A549 (cell line): ENCODE results near the gene TMEM117. TPM values are rescaled to one million over a fixed set of nuclear protein-coding genes. Genes with fewer than 3 reads are reported as not detected.

Experiments used
- ATAC-seq, 2 experiments: fragments of 200-7000 bp in 1 of 2; fragments of >200 bp in 1 of 2; cut with Nextera tagmentation in 1 of 2; cut with Tn5 transposase in 1 of 2; 3 replicates each; pipeline versions ENCODE4 v1.8.0 to v1.9.1; 2018 to 2020; ENCODE audit warnings: mild to moderate bottlenecking in 1 of 2, moderate library complexity in 1 of 2
- CTCF ChIA-PET: fragments of 300-600 bp; sonication (Branson Sonifier 250); formaldehyde crosslinking; extraction: SDS; loops from one replicate; lab custom pipeline; 2021; ENCODE audit warnings: antibody characterized with exemption, inconsistent platforms; lab: Yijun Ruan, JAX
- POLR2A ChIA-PET: fragments of 350-600 bp; formaldehyde crosslinking; extraction: SDS; loops from one replicate; lab custom pipeline; 2021; ENCODE audit warnings: antibody characterized with exemption, inconsistent platforms; lab: Yijun Ruan, JAX
- DNase-seq, 2 experiments: peaks; one replicate each; pipeline versions ENCODE4 v3.0.0 to v3.0.0-alpha.2; 2011 to 2016; ENCODE audit warnings: low read depth in 1 of 2, low spot score in 1 of 2
- FAIRE-seq: peaks from 2 replicates; lab custom pipeline; 2011; peaks lifted over from hg19 to GRCh38; lab: Jason Lieb, UNC
- H3K27ac ChIP-seq, 2 experiments: fragments of >200 bp; sonication (Bioruptor Twin); formaldehyde crosslinking; 3 replicates each; pipeline ENCODE4 v1.5.1; 2016 to 2017
- H3K4me1 ChIP-seq: fragments of >200 bp; sonication (Bioruptor Twin); formaldehyde crosslinking; 3 replicates; pipeline ENCODE4 v1.6.1; 2016
- H3K4me2 ChIP-seq: fragments of >200 bp; sonication (Bioruptor Twin); formaldehyde crosslinking; 3 replicates; pipeline ENCODE4 v1.6.1; 2016
- H3K4me3 ChIP-seq: fragments of >200 bp; sonication (Bioruptor Twin); formaldehyde crosslinking; 3 replicates; pipeline ENCODE4 v1.5.1; 2016
- H3K9me3 ChIP-seq: fragments of >200 bp; sonication (Bioruptor Twin); formaldehyde crosslinking; 3 replicates; pipeline ENCODE4 v1.6.1; 2016
- BCL3 ChIP-seq: fragments of >200 bp; sonication (Bioruptor Twin); formaldehyde crosslinking; IDR thresholded peaks from 3 replicates; pipeline ENCODE4 v1.6.1; 2016
- BHLHE40 ChIP-seq: IDR thresholded peaks from 2 replicates; pipeline ENCODE4 v1.6.1; 2012; ENCODE audit warnings: low read depth, low read length, inconsistent platforms
- CEBPB ChIP-seq, 2 experiments: fragments of >200 bp in 1 of 2; sonication (Bioruptor Twin) in 1 of 2; formaldehyde crosslinking in 1 of 2; IDR thresholded peaks; 2 replicates each; pipeline ENCODE4 v1.6.1; 2012 to 2016
- FOXS1 ChIP-seq: fragments of 250-450 bp; sonication (Bioruptor Pico); IDR thresholded peaks from 2 replicates; pipeline ENCODE4 v1.5.0; 2020; ENCODE audit warnings: mild to moderate bottlenecking, moderate library complexity
- HOXB5 ChIP-seq: fragments of 250-450 bp; sonication (Bioruptor Pico); IDR thresholded peaks from 2 replicates; pipeline ENCODE4 v1.5.0; 2020; ENCODE audit warnings: mild to moderate bottlenecking, moderate library complexity
- KDM1A ChIP-seq: fragments of 200-600 bp; sonication (generic); IDR thresholded peaks from 2 replicates; pipeline ENCODE4 v1.6.1; 2016; ENCODE audit warnings: low read depth, mild to moderate bottlenecking
- KDM5A ChIP-seq: fragments of 200-600 bp; sonication (generic); IDR thresholded peaks from 2 replicates; pipeline ENCODE4 v1.6.1; 2016; ENCODE audit warnings: antibody characterized with exemption, mild to moderate bottlenecking
- MAZ ChIP-seq: fragments of 150-350 bp; IDR thresholded peaks from 2 replicates; pipeline ENCODE4 v1.6.1; 2014; ENCODE audit warnings: antibody characterized with exemption, low read depth, low read length, borderline replicate concordance
- NFE2L2 ChIP-seq: fragments of 150-350 bp; conservative IDR thresholded peaks from 2 replicates; pipeline ENCODE4 v1.6.1; 2014; ENCODE audit warnings: low read length
- PHF8 ChIP-seq: fragments of 200-600 bp; sonication (generic); IDR thresholded peaks from 2 replicates; pipeline ENCODE4 v1.6.1; 2016; ENCODE audit warnings: low read depth, mild to moderate bottlenecking, antibody characterized with exemption, moderate library complexity, borderline replicate concordance
- POLR2A ChIP-seq: IDR thresholded peaks from 2 replicates; pipeline ENCODE4 v1.6.1; 2012; ENCODE audit warnings: mild to moderate bottlenecking, low read length
- RAD21 ChIP-seq, 2 experiments: fragments of >200 bp in 1 of 2; sonication (Bioruptor Twin) in 1 of 2; formaldehyde crosslinking in 1 of 2; IDR thresholded peaks in 1 of 2; conservative IDR thresholded peaks in 1 of 2; 2 replicates in 1 of 2; 3 replicates in 1 of 2; pipeline ENCODE4 v1.6.1; 2012 to 2018; ENCODE audit warnings: inconsistent platforms in 1 of 2
- RCOR1 ChIP-seq: fragments of 150-350 bp; IDR thresholded peaks from 2 replicates; pipeline ENCODE4 v1.6.1; 2014; ENCODE audit warnings: antibody characterized with exemption, low read length, low read depth
- REST ChIP-seq: fragments of 200-600 bp; sonication (generic); IDR thresholded peaks from 2 replicates; pipeline ENCODE4 v1.6.1; 2016; ENCODE audit warnings: antibody characterized with exemption, mild to moderate bottlenecking, moderate library complexity
- RFX5 ChIP-seq: fragments of 450-650 bp; IDR thresholded peaks from 2 replicates; pipeline ENCODE4 v1.7.1; 2014; ENCODE audit warnings: antibody characterized with exemption, mild to moderate bottlenecking, moderate library complexity
- SMC3 ChIP-seq: fragments of >200 bp; sonication (Bioruptor Twin); formaldehyde crosslinking; IDR thresholded peaks from 3 replicates; pipeline ENCODE4 v1.6.1; 2018; ENCODE audit warnings: inconsistent platforms
- SREBF2 ChIP-seq: fragments of 450-650 bp; IDR thresholded peaks from 2 replicates; pipeline ENCODE4 v1.6.1; 2014; ENCODE audit warnings: mild to moderate bottlenecking, moderate library complexity
- TP53 ChIP-seq: fragments of 250-450 bp; sonication (Bioruptor Pico); IDR thresholded peaks from 2 replicates; pipeline ENCODE4 v1.5.0; 2021; ENCODE audit warnings: mild to moderate bottlenecking, moderate library complexity
- USF2 ChIP-seq: fragments of 450-650 bp; IDR thresholded peaks from 2 replicates; pipeline ENCODE4 v1.6.1; 2014; ENCODE audit warnings: antibody characterized with exemption
- ZC3H11A ChIP-seq: fragments of 450-650 bp; IDR thresholded peaks from 2 replicates; pipeline ENCODE4 v1.6.1; 2014; ENCODE audit warnings: antibody characterized with exemption, mild to moderate bottlenecking
- ZFP36 ChIP-seq: fragments of 450-650 bp; IDR thresholded peaks from 2 replicates; pipeline ENCODE4 v1.6.1; 2014; ENCODE audit warnings: borderline replicate concordance; ENCODE audit not compliant: partially characterized antibody
- ZSCAN20 ChIP-seq: fragments of 250-450 bp; sonication (Bioruptor Pico); IDR thresholded peaks from 2 replicates; pipeline ENCODE4 v1.8.0; 2022; ENCODE audit warnings: mild to moderate bottlenecking, moderate library complexity
- WGBS: methylation state at CpG from one replicate; pipeline ENCODE4 v1.1.6; 2017; ENCODE audit errors: missing lambda C conversion rate; 5-methylcytosine and 5-hydroxymethylcytosine counted together
- polyA plus RNA-seq, 4 experiments: library from polyadenylated mRNA; depleted of rRNA in 3 of 4; stranded (reverse); fragments of >200 nt; fragmentation: RNase III in 1 of 4; extraction: RNeasy Plus Mini Kit Qiagen cat#74134 plus additional on column Dnase treatment in 1 of 4; gene quantifications; 2 replicates in 3 of 4; 3 replicates in 1 of 4; pipeline ENCODE4 v1.2.3, GENCODE V29; 2011 to 2017
- TF ChIP-seq, protein P1 (sequence below): IDR thresholded peaks from 2 replicates; pipeline ENCODE4 v1.6.1; 2012

Gene TMEM117
- polyA plus RNA-seq, 2 of the 4 experiments (the other 2 are of a cell fraction), result 2.1 to 4.6 TPM

GRCh38 chr12:43856972-43857371, 21.1 kb downstream of the TMEM117 start (continued):
- no peak for TF ChIP-seq REST

GRCh38 chr12:43858096-43858495, 22.2 kb downstream of the TMEM117 start:
- ChIA-PET POLR2A (no interaction called here), CTCF (no interaction called here)
- FAIRE-seq (no peak), ATAC-seq (no peak), DNase-seq (no peak)
- H3K4me3 ChIP-seq, result no peak overlapping the region
- no peaks in the 10 kb centered on the region for H3K9me3 ChIP-seq
- no peaks in the 10 kb centered on the region for H3K4me1 ChIP-seq
- H3K27ac ChIP-seq, result no peak overlapping the region
- TF ChIP-seq HOXB5, result no peak
- no peak for TF ChIP-seq ZFP36
- TF ChIP-seq RFX5, result no peak
- TF ChIP-seq KDM5A, result no peak
- TF ChIP-seq, protein P1, sequence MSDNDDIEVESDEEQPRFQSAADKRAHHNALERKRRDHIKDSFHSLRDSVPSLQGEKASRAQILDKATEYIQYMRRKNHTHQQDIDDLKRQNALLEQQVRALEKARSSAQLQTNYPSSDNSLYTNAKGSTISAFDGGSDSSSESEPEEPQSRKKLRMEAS, result no peak
- no peak for TF ChIP-seq KDM1A
- no peak for TF ChIP-seq SREBF2
- no peak for TF ChIP-seq USF2
- TF ChIP-seq RAD21 (conservative IDR thresholded peaks at IDR 0.05 in 1 of 2, IDR thresholded peaks at IDR 0.05 in 1 of 2), result no peak
- no peak for TF ChIP-seq NFE2L2
- TF ChIP-seq MAZ, result no peak
- TF ChIP-seq ZSCAN20 (CRISPR knock-in tag), result no peak
- TF ChIP-seq RCOR1, result no peak
- TF ChIP-seq POLR2A, result no peak
- TF ChIP-seq ZC3H11A, result no peak
- no peak for TF ChIP-seq BCL3
- TF ChIP-seq TP53 (CRISPR knock-in tag), result no peak
- no peak for TF ChIP-seq PHF8
- TF ChIP-seq BHLHE40, result no peak
- H3K4me2 ChIP-seq, result no peak overlapping the region
- 78% methylated on average over 7 of the region's 7 CpGs for WGBS

DNA sequence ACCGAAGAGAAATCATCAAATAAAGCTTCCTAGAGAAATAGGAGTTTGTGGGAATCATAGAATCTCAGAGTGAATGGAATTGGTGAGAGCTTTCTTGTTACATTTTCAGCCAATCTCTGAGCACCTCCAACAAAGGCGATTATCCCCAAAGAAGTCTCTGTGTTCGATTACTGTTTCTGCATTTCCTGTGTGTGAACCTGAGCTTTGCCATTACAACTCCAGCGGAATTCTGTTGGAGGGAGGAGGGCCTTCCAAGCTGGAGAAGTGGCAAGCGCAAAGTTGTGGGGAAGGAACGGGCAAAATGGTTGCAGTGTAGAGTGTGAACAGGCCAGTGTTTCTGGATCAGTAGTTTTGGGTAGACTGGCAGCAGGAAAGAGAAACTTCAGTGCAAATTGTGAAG, 23.1 kb downstream of the TMEM117 start:
- Histone ChIP-seq H3K4me1 (no peaks in the 10 kb centered on the region), H3K4me2 (no peak overlapping the region), H3K9me3 (no peaks in the 10 kb centered on the region), H3K4me3 (no peak overlapping the region), H3K27ac (no peak overlapping the region)
- 75% methylated on average over 6 of the region's 6 CpGs for WGBS
- no peak for TF ChIP-seq REST
- TF ChIP-seq CEBPB (IDR thresholded peaks at IDR 0.05), result no peak
- TF ChIP-seq ZSCAN20 (CRISPR knock-in tag), result no peak
- no peak for TF ChIP-seq FOXS1
- no peak for TF ChIP-seq SMC3
- ATAC-seq (no peak), FAIRE-seq (no peak), DNase-seq (no peak)
- ChIA-PET CTCF (interaction anchor here (0.6 to 1.3 kb wide), 2 partner anchors 23 to 1039 kb away, joined by 3 read pairs; no protein-coding TSS in a partner anchor), POLR2A (no interaction called here)
